ENCODE data around the gene CACNB2. TPM values are rescaled to one million over a fixed set of nuclear protein-coding genes. Genes with fewer than 3 reads are reported as not detected.

The CACNB2 gene
- total RNA-seq, 2 experiments from 2014 or later: not detected

- Mint-ChIP-seq H3K36me3 (ENCODE audit: low read depth) (no peaks in the 10 kb centered on the region), H3K27ac (no peak overlapping the region), H3K9me3 (no peaks in the 10 kb centered on the region), H3K4me1 (ENCODE audit: low read depth) (no peaks in the 10 kb centered on the region), H3K27me3 (ENCODE audit: low read depth) (peaks cover 10% of the 10 kb centered on the region), H3K4me3 (no peak overlapping the region)
- CTCF ChIA-PET: no interaction called here
- intact Hi-C loops (cut with micrococcal nuclease): no loop called here
- no peak for DNase-seq
Observed at GRCh38 chr10:18254086-18254485, 113.9 kb downstream of the CACNB2 start.

GRCh38 chr10:18254692-18255091 is 114.5 kb downstream of the CACNB2 start:
- intact Hi-C loops (cut with micrococcal nuclease): no loop called here
- H3K4me3 Mint-ChIP-seq: no peak overlapping the region
- H3K9me3 Mint-ChIP-seq: no peaks in the 10 kb centered on the region
- no peaks in the 10 kb centered on the region for H3K36me3 Mint-ChIP-seq (ENCODE audit: low read depth)
- H3K4me1 Mint-ChIP-seq (ENCODE audit: low read depth): no peaks in the 10 kb centered on the region
- CTCF ChIA-PET: no interaction called here
- no peak for DNase-seq
- H3K27me3 Mint-ChIP-seq (ENCODE audit: low read depth): peaks cover 10% of the 10 kb centered on the region
- H3K27ac Mint-ChIP-seq: no peak overlapping the region

- Mint-ChIP-seq H3K9me3 (no peaks in the 10 kb centered on the region), H3K27me3 (ENCODE audit: low read depth) (no peaks in the 10 kb centered on the region), H3K4me1 (ENCODE audit: low read depth) (no peaks in the 10 kb centered on the region), H3K27ac (no peak overlapping the region), H3K4me3 (no peak overlapping the region), H3K36me3 (ENCODE audit: low read depth) (no peaks in the 10 kb centered on the region)
- no peak for DNase-seq
- CTCF ChIA-PET: no interaction called here
- intact Hi-C loops (cut with micrococcal nuclease): no loop called here
Observed at GRCh38 chr10:18260310-18260922, 120.2 kb downstream of the CACNB2 start.

- CTCF ChIA-PET: no interaction called here
- H3K4me3 Mint-ChIP-seq: no peak overlapping the region
- no peak overlapping the region for H3K27ac Mint-ChIP-seq
- peaks cover 2% of the 10 kb centered on the region for H3K27me3 Mint-ChIP-seq (ENCODE audit: low read depth)
- no peaks in the 10 kb centered on the region for H3K9me3 Mint-ChIP-seq
- intact Hi-C loops (cut with micrococcal nuclease): no loop called here
- DNase-seq: no peak
- H3K36me3 Mint-ChIP-seq (ENCODE audit: low read depth): no peaks in the 10 kb centered on the region
- H3K4me1 Mint-ChIP-seq (ENCODE audit: low read depth): no peaks in the 10 kb centered on the region
Observed at GRCh38 chr10:18261063-18261610, 120.9 kb downstream of the CACNB2 start.

GRCh38 chr10:18261768-18262231 is 121.6 kb downstream of the CACNB2 start:
- CTCF ChIA-PET: no interaction called here
- no peaks in the 10 kb centered on the region for H3K36me3 Mint-ChIP-seq (ENCODE audit: low read depth)
- H3K9me3 Mint-ChIP-seq: no peaks in the 10 kb centered on the region
- no peak for DNase-seq
- no peak overlapping the region for H3K27ac Mint-ChIP-seq
- intact Hi-C loops (cut with micrococcal nuclease): no loop called here
- no peaks in the 10 kb centered on the region for H3K4me1 Mint-ChIP-seq (ENCODE audit: low read depth)
- no peak overlapping the region for H3K4me3 Mint-ChIP-seq
- H3K27me3 Mint-ChIP-seq (ENCODE audit: low read depth): peaks cover 2% of the 10 kb centered on the region

- no peaks in the 10 kb centered on the region for H3K9me3 Mint-ChIP-seq
- intact Hi-C loops (cut with micrococcal nuclease): no loop called here
- DNase-seq: no peak
- CTCF ChIA-PET: no interaction called here
- no peak overlapping the region for H3K27ac Mint-ChIP-seq
- H3K4me1 Mint-ChIP-seq (ENCODE audit: low read depth): no peaks in the 10 kb centered on the region
- H3K4me3 Mint-ChIP-seq: no peak overlapping the region
- peaks cover 2% of the 10 kb centered on the region for H3K27me3 Mint-ChIP-seq (ENCODE audit: low read depth)
- no peaks in the 10 kb centered on the region for H3K36me3 Mint-ChIP-seq (ENCODE audit: low read depth)
Observed at GRCh38 chr10:18264466-18265050, 124.3 kb downstream of the CACNB2 start.

- H3K4me1 Mint-ChIP-seq (ENCODE audit: low read depth): no peaks in the 10 kb centered on the region
- H3K27me3 Mint-ChIP-seq (ENCODE audit: low read depth): peaks cover 2% of the 10 kb centered on the region
- H3K4me3 Mint-ChIP-seq: no peak overlapping the region
- no peak overlapping the region for H3K27ac Mint-ChIP-seq
- intact Hi-C loops (cut with micrococcal nuclease): no loop called here
- CTCF ChIA-PET: no interaction called here
- DNase-seq: no peak
- no peaks in the 10 kb centered on the region for H3K9me3 Mint-ChIP-seq
- H3K36me3 Mint-ChIP-seq (ENCODE audit: low read depth): no peaks in the 10 kb centered on the region
Observed at GRCh38 chr10:18268005-18268404, 127.8 kb downstream of the CACNB2 start.

- no peaks in the 10 kb centered on the region for H3K36me3 Mint-ChIP-seq (ENCODE audit: low read depth)
- H3K27ac Mint-ChIP-seq: no peak overlapping the region
- H3K27me3 Mint-ChIP-seq (ENCODE audit: low read depth): peaks cover 2% of the 10 kb centered on the region
- no peaks in the 10 kb centered on the region for H3K9me3 Mint-ChIP-seq
- no peaks in the 10 kb centered on the region for H3K4me1 Mint-ChIP-seq (ENCODE audit: low read depth)
- no peak for DNase-seq
- H3K4me3 Mint-ChIP-seq: no peak overlapping the region
- CTCF ChIA-PET: no interaction called here
- intact Hi-C loops (cut with micrococcal nuclease): no loop called here
Observed at GRCh38 chr10:18271491-18271890, 131.3 kb downstream of the CACNB2 start.

GRCh38 chr10:18273039-18273438 is 132.8 kb downstream of the CACNB2 start:
- no peaks in the 10 kb centered on the region for H3K9me3 Mint-ChIP-seq
- H3K4me1 Mint-ChIP-seq (ENCODE audit: low read depth): no peaks in the 10 kb centered on the region
- CTCF ChIA-PET: no interaction called here
- H3K27ac Mint-ChIP-seq: no peak overlapping the region
- H3K36me3 Mint-ChIP-seq (ENCODE audit: low read depth): no peaks in the 10 kb centered on the region
- no peak for DNase-seq
- no peak overlapping the region for H3K4me3 Mint-ChIP-seq
- peaks cover 6% of the 10 kb centered on the region for H3K27me3 Mint-ChIP-seq (ENCODE audit: low read depth)
- intact Hi-C loops (cut with micrococcal nuclease): no loop called here

GRCh38 chr10:18278181-18278580 is 138.0 kb downstream of the CACNB2 start:
- H3K27ac Mint-ChIP-seq: no peak overlapping the region
- intact Hi-C loops (cut with micrococcal nuclease): no loop called here
- no peak overlapping the region for H3K4me3 Mint-ChIP-seq
- DNase-seq: no peak
- H3K27me3 Mint-ChIP-seq (ENCODE audit: low read depth): peaks cover 8% of the 10 kb centered on the region
- H3K4me1 Mint-ChIP-seq (ENCODE audit: low read depth): no peaks in the 10 kb centered on the region
- CTCF ChIA-PET: no interaction called here
- no peaks in the 10 kb centered on the region for H3K36me3 Mint-ChIP-seq (ENCODE audit: low read depth)
- no peaks in the 10 kb centered on the region for H3K9me3 Mint-ChIP-seq

GRCh38 chr10:18279173-18279572 is 138.9 kb downstream of the CACNB2 start:
- Mint-ChIP-seq H3K4me1 (ENCODE audit: low read depth) (no peaks in the 10 kb centered on the region), H3K4me3 (no peak overlapping the region), H3K27me3 (ENCODE audit: low read depth) (peaks cover 6% of the 10 kb centered on the region), H3K9me3 (no peaks in the 10 kb centered on the region), H3K36me3 (ENCODE audit: low read depth) (no peaks in the 10 kb centered on the region), H3K27ac (no peak overlapping the region)
- no peak for DNase-seq
- intact Hi-C loops (cut with micrococcal nuclease): no loop called here
- CTCF ChIA-PET: no interaction called here

- Mint-ChIP-seq H3K4me3 (no peak overlapping the region), H3K4me1 (ENCODE audit: low read depth) (no peaks in the 10 kb centered on the region), H3K27ac (no peak overlapping the region), H3K9me3 (no peaks in the 10 kb centered on the region), H3K36me3 (ENCODE audit: low read depth) (no peaks in the 10 kb centered on the region), H3K27me3 (ENCODE audit: low read depth) (peaks cover 5% of the 10 kb centered on the region)
- no peak for DNase-seq
- intact Hi-C loops (cut with micrococcal nuclease): no loop called here
- CTCF ChIA-PET: no interaction called here
Observed at GRCh38 chr10:18282094-18282493, 141.9 kb downstream of the CACNB2 start.

- H3K4me3 Mint-ChIP-seq: no peak overlapping the region
- no peaks in the 10 kb centered on the region for H3K4me1 Mint-ChIP-seq (ENCODE audit: low read depth)
- DNase-seq: no peak
- no peak overlapping the region for H3K27ac Mint-ChIP-seq
- H3K9me3 Mint-ChIP-seq: no peaks in the 10 kb centered on the region
- CTCF ChIA-PET: no interaction called here
- intact Hi-C loops (cut with micrococcal nuclease): no loop called here
- no peaks in the 10 kb centered on the region for H3K36me3 Mint-ChIP-seq (ENCODE audit: low read depth)
- H3K27me3 Mint-ChIP-seq (ENCODE audit: low read depth): no peaks in the 10 kb centered on the region
Observed at GRCh38 chr10:18290651-18291313, 150.6 kb downstream of the CACNB2 start.

All from activated naive CD4-positive, alpha-beta T cell treated with anti-CD3 and anti-CD28 coated beads for 36 hours (primary cell).